Stomach smooth muscle (tissue), 2 donors: ENCODE results near the gene RELT.

Experiments used
- H3K27ac ChIP-seq: one replicate; pipeline ENCODE4 v1.7.0; 2013; ENCODE audit warnings: mild to moderate bottlenecking, low read length, inconsistent platforms
- H3K27me3 ChIP-seq, 2 donors: one replicate each; pipeline ENCODE4 v1.7.0; 2013; ENCODE audit warnings: low read length in 2 of 2; ENCODE audit not compliant: insufficient read depth in 2 of 2, control insufficient read depth in 1 of 2
- H3K36me3 ChIP-seq, 2 donors: one replicate each; pipeline ENCODE4 v1.7.0; 2013; ENCODE audit warnings: low read length in 2 of 2; ENCODE audit not compliant: control insufficient read depth in 2 of 2, insufficient read depth in 2 of 2
- H3K4me1 ChIP-seq: one replicate; pipeline ENCODE4 v1.7.0; 2013; ENCODE audit warnings: low read length; ENCODE audit not compliant: control insufficient read depth, insufficient read depth
- H3K4me3 ChIP-seq, 2 donors: one replicate each; pipeline ENCODE4 v1.7.0; 2013; ENCODE audit warnings: low read length in 2 of 2
- H3K9ac ChIP-seq, 2 donors: one replicate each; pipeline ENCODE4 v1.7.0; 2013; ENCODE audit warnings: low read length in 2 of 2, mild to moderate bottlenecking in 1 of 2
- H3K9me3 ChIP-seq, 2 donors: one replicate each; pipeline ENCODE4 v1.7.0; 2013; ENCODE audit warnings: low read length in 2 of 2; ENCODE audit not compliant: control insufficient read depth in 2 of 2
- donor health status: healthy.
- donor health status: Pancreatic carcinoma.

RELT gene

GRCh38 chr11:73361953-73362776 lies 14.0 kb upstream of the RELT start:
- Histone ChIP-seq H3K27me3 (no peaks in the 10 kb centered on the region), H3K27ac (no peak overlapping the region), H3K36me3 (peaks cover 73 to 82% of the 10 kb centered on the region in 2 donors), H3K9ac (no peak overlapping the region), H3K9me3 (no peaks in the 10 kb centered on the region), H3K4me1 (peaks cover 14% of the 10 kb centered on the region), H3K4me3 (no peak overlapping the region)

GRCh38 chr11:73363147-73363546 lies 13.1 kb upstream of the RELT start:
- no peaks in the 10 kb centered on the region for H3K27me3 ChIP-seq
- peaks cover 13% of the 10 kb centered on the region for H3K4me1 ChIP-seq
- H3K9ac ChIP-seq, result no peak overlapping the region
- no peak overlapping the region for H3K4me3 ChIP-seq
- H3K9me3 ChIP-seq, result no peaks in the 10 kb centered on the region
- no peak overlapping the region for H3K27ac ChIP-seq
- H3K36me3 ChIP-seq, result peaks cover 67 to 81% of the 10 kb centered on the region in 2 donors

GRCh38 chr11:73365352-73366264 lies 10.6 kb upstream of the RELT start:
- H3K4me3 ChIP-seq, result no peak overlapping the region
- H3K9me3 ChIP-seq, result no peaks in the 10 kb centered on the region
- no peak overlapping the region for H3K27ac ChIP-seq
- H3K27me3 ChIP-seq, result no peaks in the 10 kb centered on the region
- peaks cover 53 to 62% of the 10 kb centered on the region in 2 donors for H3K36me3 ChIP-seq
- no peaks in the 10 kb centered on the region for H3K4me1 ChIP-seq
- H3K9ac ChIP-seq, result no peak overlapping the region

- H3K4me1 ChIP-seq, result no peaks in the 10 kb centered on the region
- H3K9ac ChIP-seq, result no peak overlapping the region
- no peak overlapping the region for H3K4me3 ChIP-seq
- no peak overlapping the region for H3K27ac ChIP-seq
- H3K27me3 ChIP-seq, result no peaks in the 10 kb centered on the region
- H3K9me3 ChIP-seq, result no peaks in the 10 kb centered on the region
- peaks cover 47 to 57% of the 10 kb centered on the region in 2 donors for H3K36me3 ChIP-seq
Observed at GRCh38 chr11:73366265-73366610, 10.0 kb upstream of the RELT start.

- no peak overlapping the region for H3K4me3 ChIP-seq
- H3K27ac ChIP-seq, result no peak overlapping the region
- peaks cover 44 to 50% of the 10 kb centered on the region in 2 donors for H3K36me3 ChIP-seq
- H3K27me3 ChIP-seq, result no peaks in the 10 kb centered on the region
- no peak overlapping the region for H3K9ac ChIP-seq
- H3K9me3 ChIP-seq, result no peaks in the 10 kb centered on the region
- H3K4me1 ChIP-seq, result no peaks in the 10 kb centered on the region
Observed at GRCh38 chr11:73366953-73367352, 9.2 kb upstream of the RELT start.

GRCh38 chr11:73367482-73368024 lies 8.6 kb upstream of the RELT start:
- peaks cover 43 to 48% of the 10 kb centered on the region in 2 donors for H3K36me3 ChIP-seq
- no peaks in the 10 kb centered on the region for H3K27me3 ChIP-seq
- H3K9ac ChIP-seq, result no peak overlapping the region
- no peaks in the 10 kb centered on the region for H3K9me3 ChIP-seq
- no peak overlapping the region for H3K4me3 ChIP-seq
- H3K27ac ChIP-seq, result no peak overlapping the region
- H3K4me1 ChIP-seq, result peaks cover 5% of the 10 kb centered on the region

- Histone ChIP-seq H3K27me3 (no peaks in the 10 kb centered on the region), H3K4me1 (peaks cover 22% of the 10 kb centered on the region), H3K9ac (peak overlapping the region in 1 of 2 donors; percentile 13), H3K36me3 (peaks cover 2 to 9% of the 10 kb centered on the region in 2 donors), H3K4me3 (no peak overlapping the region), H3K9me3 (no peaks in the 10 kb centered on the region), H3K27ac (peak overlapping the region; percentile 49)
Observed at GRCh38 chr11:73372375-73372993, 3.7 kb upstream of the RELT start.

- no peaks in the 10 kb centered on the region for H3K27me3 ChIP-seq
- H3K27ac ChIP-seq, result no peak overlapping the region
- peaks cover 24% of the 10 kb centered on the region for H3K4me1 ChIP-seq
- no peaks in the 10 kb centered on the region for H3K9me3 ChIP-seq
- no peak overlapping the region for H3K9ac ChIP-seq
- no peak overlapping the region for H3K4me3 ChIP-seq
- no peaks in the 10 kb centered on the region for H3K36me3 ChIP-seq
Observed at GRCh38 chr11:73374151-73374550, 2.0 kb upstream of the RELT start.

- Histone ChIP-seq H3K27me3 (no peaks in the 10 kb centered on the region), H3K36me3 (no peaks in the 10 kb centered on the region), H3K27ac (peak overlapping the region; percentile 78), H3K9me3 (no peaks in the 10 kb centered on the region), H3K4me1 (peaks cover 29% of the 10 kb centered on the region), H3K9ac (peak overlapping the region; percentile 56 to 66), H3K4me3 (peak overlapping the region; percentile 29 to 76)
Observed at GRCh38 chr11:73375830-73376159, 404 bp upstream of the RELT start.

GRCh38 chr11:73376803-73377629 lies 817 bp downstream of the RELT start:
- Histone ChIP-seq H3K9me3 (no peaks in the 10 kb centered on the region), H3K27me3 (no peaks in the 10 kb centered on the region), H3K4me3 (peak overlapping the region; percentile 58 to 76), H3K36me3 (no peaks in the 10 kb centered on the region), H3K9ac (peak overlapping the region; percentile 47 to 75), H3K4me1 (peaks cover 29% of the 10 kb centered on the region), H3K27ac (peak overlapping the region; percentile 78)
